ENCODE results near the gene ENTPD7.
A peak's percentile ranks its signal among the peaks of the same experiment; 100 is the strongest.
"Not testable (repeated sequence)": the region's sequence is repeated elsewhere in the genome, so short reads cannot be mapped to it uniquely, and the experiment has no call there.

Gene ENTPD7

GRCh38 chr10:99740933-99741559, 81.7 kb downstream of the ENTPD7 start:
- Mint-ChIP-seq H3K4me1 (ENCODE audit: low read depth) (peaks cover 28% of the 10 kb centered on the region), H3K9me3 (peaks cover 7% of the 10 kb centered on the region), H3K27ac (no peak overlapping the region), H3K4me3 (no peak overlapping the region), H3K36me3 (ENCODE audit: low read depth) (peaks cover 96% of the 10 kb centered on the region), H3K27me3 (no peaks in the 10 kb centered on the region)

DNA sequence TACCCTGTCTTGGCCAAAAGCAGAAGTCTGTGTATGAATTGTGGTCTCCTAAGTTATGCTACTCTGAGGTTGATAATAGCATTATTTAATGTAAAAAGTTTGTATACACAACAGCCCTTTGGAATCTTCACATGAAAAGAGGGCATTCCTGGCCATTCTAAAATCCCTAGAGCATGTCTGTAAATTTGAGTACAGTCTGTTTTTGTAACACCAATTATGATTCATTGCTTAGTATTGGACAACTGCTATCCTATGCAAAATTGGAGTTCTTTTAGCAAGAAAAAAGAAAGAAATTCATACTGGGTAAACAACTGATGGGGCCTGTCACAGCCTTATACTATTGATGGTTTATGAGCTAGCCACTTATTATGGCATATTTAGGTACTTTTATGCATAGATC, 82.9 kb downstream of the ENTPD7 start:
- H3K4me1 Mint-ChIP-seq (ENCODE audit: low read depth): peaks cover 28% of the 10 kb centered on the region
- peaks cover 89% of the 10 kb centered on the region for H3K36me3 Mint-ChIP-seq (ENCODE audit: low read depth)
- H3K27me3 Mint-ChIP-seq: no peaks in the 10 kb centered on the region

DNA sequence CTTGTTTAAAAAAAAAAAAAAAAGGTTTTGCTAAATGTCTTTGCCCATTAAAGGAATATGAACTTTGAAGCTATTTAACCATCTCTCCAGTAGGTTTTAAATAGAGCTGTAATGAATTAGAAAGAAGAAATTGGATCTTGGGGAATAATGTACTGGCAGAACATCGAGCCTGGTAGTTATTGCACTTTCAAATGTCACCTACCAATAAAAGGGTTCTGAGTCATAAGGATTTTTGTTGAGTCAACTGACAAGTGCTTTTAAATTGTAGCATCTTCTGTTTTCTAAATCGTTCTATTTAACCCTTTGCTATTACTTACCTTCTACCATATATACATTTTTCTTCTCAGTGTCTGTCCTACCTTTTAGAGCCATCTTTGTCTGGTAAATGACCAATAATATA, 83.4 kb downstream of the ENTPD7 start:
- Mint-ChIP-seq H3K27me3 (no peaks in the 10 kb centered on the region), H3K4me3 (no peak overlapping the region), H3K9me3 (peaks cover 7% of the 10 kb centered on the region), H3K36me3 (ENCODE audit: low read depth) (peaks cover 89% of the 10 kb centered on the region), H3K4me1 (ENCODE audit: low read depth) (peaks cover 23% of the 10 kb centered on the region), H3K27ac (no peak overlapping the region)

More for the DNA sequence above, 82.9 kb downstream of the ENTPD7 start:
- H3K9me3 Mint-ChIP-seq: peaks cover 7% of the 10 kb centered on the region
- H3K27ac Mint-ChIP-seq: no peak overlapping the region
- no peak overlapping the region for H3K4me3 Mint-ChIP-seq

DNA sequence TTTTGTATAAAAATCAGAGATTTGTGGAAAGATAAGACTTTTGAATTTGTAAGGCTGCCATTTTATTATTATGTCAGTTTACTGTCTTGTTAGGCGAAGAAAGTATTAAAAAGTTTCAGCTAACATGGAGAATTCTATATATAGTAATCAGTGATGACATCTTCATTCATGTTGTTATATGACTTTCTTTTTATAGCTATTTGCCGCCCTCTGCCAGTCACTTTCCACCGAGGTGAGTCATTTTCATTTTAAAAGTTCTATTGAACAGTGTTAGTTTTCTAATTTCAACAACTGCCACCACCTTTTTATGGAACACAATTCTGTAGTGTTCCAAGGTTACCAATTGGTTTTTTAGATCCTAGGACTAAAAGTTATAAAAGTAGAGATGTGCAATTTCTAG, 84.5 kb downstream of the ENTPD7 start:
- no peak overlapping the region for H3K4me3 Mint-ChIP-seq
- peaks cover 87% of the 10 kb centered on the region for H3K36me3 Mint-ChIP-seq (ENCODE audit: low read depth)
- H3K27me3 Mint-ChIP-seq: no peaks in the 10 kb centered on the region
- H3K4me1 Mint-ChIP-seq (ENCODE audit: low read depth): peaks cover 19% of the 10 kb centered on the region
- peaks cover 7% of the 10 kb centered on the region for H3K9me3 Mint-ChIP-seq
- H3K27ac Mint-ChIP-seq: peak overlapping the region; percentile 2

GRCh38 chr10:99746166-99746565, 86.9 kb downstream of the ENTPD7 start:
- H3K9me3 Mint-ChIP-seq, H3K27ac Mint-ChIP-seq, H3K27me3 Mint-ChIP-seq, H3K4me3 Mint-ChIP-seq: not testable (repeated sequence)
- peaks cover 81% of the 10 kb centered on the region for H3K36me3 Mint-ChIP-seq (ENCODE audit: low read depth)
- peaks cover 19% of the 10 kb centered on the region for H3K4me1 Mint-ChIP-seq (ENCODE audit: low read depth)

DNA sequence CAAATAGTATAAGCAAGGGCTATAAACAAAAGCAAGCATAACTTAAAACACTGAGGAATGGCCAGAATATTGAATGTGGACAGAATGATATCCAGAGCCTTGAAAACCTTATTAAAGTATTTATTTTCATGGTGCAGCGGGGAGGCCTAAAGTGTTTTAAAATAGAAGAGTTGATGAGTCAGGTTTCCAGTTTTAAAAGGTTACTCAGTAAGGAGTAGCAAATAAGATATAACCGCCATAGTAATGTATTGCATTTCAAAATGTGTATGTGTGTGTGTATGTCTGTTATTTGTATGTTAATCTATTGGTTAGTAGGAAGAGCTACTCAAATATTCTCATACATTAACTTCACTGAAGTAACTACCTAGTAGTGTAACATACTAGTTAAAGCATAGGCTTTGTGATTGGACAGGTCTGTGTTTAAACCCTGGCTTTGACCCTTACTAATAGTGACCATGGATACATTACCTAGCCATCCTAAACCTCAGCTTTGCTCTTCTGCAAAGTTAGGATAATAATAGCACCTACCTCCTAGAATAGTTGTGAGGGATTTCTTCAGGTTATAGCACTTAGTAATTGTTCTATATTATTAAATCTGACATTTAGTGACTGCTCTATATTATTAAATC, 89.6 kb downstream of the ENTPD7 start:
- Mint-ChIP-seq H3K4me1 (ENCODE audit: low read depth) (peaks cover 3% of the 10 kb centered on the region), H3K4me3 (no peak overlapping the region), H3K27ac (no peak overlapping the region), H3K9me3 (no peaks in the 10 kb centered on the region), H3K27me3 (no peaks in the 10 kb centered on the region), H3K36me3 (ENCODE audit: low read depth) (peaks cover 72% of the 10 kb centered on the region)

- Mint-ChIP-seq H3K4me3 (no peak overlapping the region), H3K36me3 (ENCODE audit: low read depth) (peaks cover 74% of the 10 kb centered on the region), H3K9me3 (no peaks in the 10 kb centered on the region), H3K27ac (no peak overlapping the region), H3K4me1 (ENCODE audit: low read depth) (peaks cover 3% of the 10 kb centered on the region), H3K27me3 (no peaks in the 10 kb centered on the region)
Observed at GRCh38 chr10:99750641-99751040, 91.3 kb downstream of the ENTPD7 start.

DNA sequence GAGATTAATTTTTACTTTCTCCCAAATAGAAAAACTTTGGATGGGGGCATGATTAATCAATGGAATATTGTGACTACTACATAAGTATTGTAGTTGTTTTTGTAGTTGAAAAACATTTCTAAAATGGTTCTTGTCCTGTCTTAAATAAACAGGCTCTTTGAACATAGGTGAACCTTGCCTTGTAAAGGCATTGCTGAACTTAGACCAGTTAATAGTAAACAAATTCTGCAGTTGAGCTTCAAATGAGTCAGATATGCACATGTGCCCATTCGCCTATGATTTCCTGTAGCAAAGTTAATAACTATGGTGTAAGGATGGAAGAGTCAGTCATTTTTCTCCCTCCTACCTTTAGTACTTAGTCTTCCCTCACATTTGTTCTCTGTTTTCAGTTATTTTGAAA, 95.4 kb downstream of the ENTPD7 start:
- Mint-ChIP-seq H3K4me1 (ENCODE audit: low read depth) (no peaks in the 10 kb centered on the region), H3K9me3 (no peaks in the 10 kb centered on the region), H3K4me3 (no peak overlapping the region), H3K36me3 (ENCODE audit: low read depth) (peaks cover 88% of the 10 kb centered on the region), H3K27me3 (no peaks in the 10 kb centered on the region), H3K27ac (no peak overlapping the region)

All from stimulated activated naive CD8-positive, alpha-beta T cell treated with anti-CD3 and anti-CD28 coated beads, Interleukin-15, Interleukin-2, amounts not matched to agents 100 ng/mL and 50 ng/mL, for 24 hours (primary cell).